ENCODE measurements around the gene SLC39A7. TPM values are rescaled to one million over a fixed set of nuclear protein-coding genes. Genes with fewer than 3 reads are reported as not detected.

SLC39A7 gene
- total and polyA plus RNA-seq, 2 of the 13 experiments (the other 11 are each of a cell fraction or from before 2014, with no cell fraction given), result 142 to 229 TPM

DNA sequence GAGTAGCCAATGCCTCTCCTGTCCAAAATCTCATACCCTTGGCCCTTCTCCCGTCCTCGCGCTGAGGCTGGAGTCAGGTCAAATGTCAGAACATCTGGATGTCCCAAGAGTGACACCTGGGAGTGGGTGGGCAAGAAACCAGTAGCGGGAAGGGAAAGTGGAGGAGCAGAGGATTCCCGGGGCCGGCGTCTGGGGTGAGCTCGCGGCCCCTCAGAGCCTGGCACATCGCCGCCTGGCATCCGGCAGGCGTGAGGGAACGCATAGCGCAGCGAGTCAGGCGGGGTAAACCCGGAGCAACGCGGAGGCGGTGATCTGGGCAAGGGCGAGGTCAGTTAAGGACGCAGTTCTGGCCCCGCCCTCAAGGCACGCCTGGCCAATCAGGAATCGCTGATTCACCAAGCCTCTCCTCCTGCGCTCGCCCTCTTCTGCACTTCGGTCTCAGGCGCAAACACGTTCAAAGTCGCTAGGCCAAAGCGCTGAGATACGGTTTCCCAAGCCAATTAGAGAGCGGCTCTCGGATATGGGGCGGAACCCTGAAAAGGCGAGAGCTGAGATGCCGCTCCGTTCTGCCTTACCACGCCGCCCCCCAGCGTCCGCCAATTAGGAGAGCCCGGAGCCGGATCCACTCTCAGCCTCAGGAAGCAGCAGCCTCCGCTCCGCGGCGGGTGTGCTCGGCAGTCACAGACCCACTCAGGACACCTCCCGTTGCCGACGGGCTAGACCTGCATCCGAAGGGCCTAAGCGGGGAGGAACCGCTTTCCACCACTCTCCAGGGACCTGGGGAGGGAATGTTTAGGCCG is 48.5 kb downstream of the SLC39A7 start (continued):
- TF ChIP-seq, protein P1, sequence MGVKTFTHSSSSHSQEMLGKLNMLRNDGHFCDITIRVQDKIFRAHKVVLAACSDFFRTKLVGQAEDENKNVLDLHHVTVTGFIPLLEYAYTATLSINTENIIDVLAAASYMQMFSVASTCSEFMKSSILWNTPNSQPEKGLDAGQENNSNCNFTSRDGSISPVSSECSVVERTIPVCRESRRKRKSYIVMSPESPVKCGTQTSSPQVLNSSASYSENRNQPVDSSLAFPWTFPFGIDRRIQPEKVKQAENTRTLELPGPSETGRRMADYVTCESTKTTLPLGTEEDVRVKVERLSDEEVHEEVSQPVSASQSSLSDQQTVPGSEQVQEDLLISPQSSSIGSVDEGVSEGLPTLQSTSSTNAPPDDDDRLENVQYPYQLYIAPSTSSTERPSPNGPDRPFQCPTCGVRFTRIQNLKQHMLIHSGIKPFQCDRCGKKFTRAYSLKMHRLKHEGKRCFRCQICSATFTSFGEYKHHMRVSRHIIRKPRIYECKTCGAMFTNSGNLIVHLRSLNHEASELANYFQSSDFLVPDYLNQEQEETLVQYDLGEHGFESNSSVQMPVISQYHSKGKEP (CRISPR knock-in tag; IDR thresholded peaks at IDR 0.05), result no peak
- TF ChIP-seq TBX3 (IDR thresholded peaks at IDR 0.05; ENCODE audit: borderline replicate concordance) (peak; percentile 52; the same call in 1 of the 2 replicates), KAT7 (CRISPR knock-in tag; IDR thresholded peaks at IDR 0.05; ENCODE audit: borderline replicate concordance) (peak; percentile 78), CENPX (CRISPR knock-in tag; IDR thresholded peaks at IDR 0.05) (no peak), ZNF577 (CRISPR knock-in tag; IDR thresholded peaks at IDR 0.05; ENCODE audit: borderline replicate concordance, low read depth) (no peak), CCAR2 (optimal IDR thresholded peaks at IDR 0.05; ENCODE audit: low read depth, low read length) (no peak), YEATS4 (CRISPR knock-in tag; IDR thresholded peaks at IDR 0.05; ENCODE audit: borderline replicate concordance) (peak; percentile 62; the same call in 1 of the 2 replicates), SP1 (IDR thresholded peaks at IDR 0.05) (no peak), SP1 (CRISPR knock-in tag; IDR thresholded peaks at IDR 0.05) (peak; percentile 93), MYC (CRISPR knock-in tag; IDR thresholded peaks at IDR 0.05; ENCODE audit: borderline replicate concordance) (peak; percentile 35; the same call in 1 of the 2 replicates), ZNF747 (CRISPR knock-in tag; IDR thresholded peaks at IDR 0.05; ENCODE audit: borderline replicate concordance) (peak; percentile 19; the same call in 1 of the 2 replicates), ZNF605 (CRISPR knock-in tag; IDR thresholded peaks at IDR 0.05) (peak; percentile 90), SATB2 (CRISPR knock-in tag; IDR thresholded peaks at IDR 0.05) (no peak), ZSCAN21 (CRISPR knock-in tag; IDR thresholded peaks at IDR 0.05; ENCODE audit: borderline replicate concordance) (no peak; the same call in 1 of the 2 replicates)
- TF ChIP-seq, protein P2, sequence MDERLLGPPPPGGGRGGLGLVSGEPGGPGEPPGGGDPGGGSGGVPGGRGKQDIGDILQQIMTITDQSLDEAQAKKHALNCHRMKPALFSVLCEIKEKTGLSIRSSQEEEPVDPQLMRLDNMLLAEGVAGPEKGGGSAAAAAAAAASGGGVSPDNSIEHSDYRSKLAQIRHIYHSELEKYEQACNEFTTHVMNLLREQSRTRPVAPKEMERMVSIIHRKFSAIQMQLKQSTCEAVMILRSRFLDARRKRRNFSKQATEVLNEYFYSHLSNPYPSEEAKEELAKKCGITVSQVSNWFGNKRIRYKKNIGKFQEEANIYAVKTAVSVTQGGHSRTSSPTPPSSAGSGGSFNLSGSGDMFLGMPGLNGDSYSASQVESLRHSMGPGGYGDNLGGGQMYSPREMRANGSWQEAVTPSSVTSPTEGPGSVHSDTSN (CRISPR knock-in tag; IDR thresholded peaks at IDR 0.05), result peak; percentile 83
- TF ChIP-seq, protein P3, sequence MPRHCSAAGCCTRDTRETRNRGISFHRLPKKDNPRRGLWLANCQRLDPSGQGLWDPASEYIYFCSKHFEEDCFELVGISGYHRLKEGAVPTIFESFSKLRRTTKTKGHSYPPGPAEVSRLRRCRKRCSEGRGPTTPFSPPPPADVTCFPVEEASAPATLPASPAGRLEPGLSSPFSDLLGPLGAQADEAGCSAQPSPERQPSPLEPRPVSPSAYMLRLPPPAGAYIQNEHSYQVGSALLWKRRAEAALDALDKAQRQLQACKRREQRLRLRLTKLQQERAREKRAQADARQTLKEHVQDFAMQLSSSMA (CRISPR knock-in tag; IDR thresholded peaks at IDR 0.05), result 0 out of 2 replicates have a peak, but pooled peaks have one; percentile 56
- TF ChIP-seq, protein P4, sequence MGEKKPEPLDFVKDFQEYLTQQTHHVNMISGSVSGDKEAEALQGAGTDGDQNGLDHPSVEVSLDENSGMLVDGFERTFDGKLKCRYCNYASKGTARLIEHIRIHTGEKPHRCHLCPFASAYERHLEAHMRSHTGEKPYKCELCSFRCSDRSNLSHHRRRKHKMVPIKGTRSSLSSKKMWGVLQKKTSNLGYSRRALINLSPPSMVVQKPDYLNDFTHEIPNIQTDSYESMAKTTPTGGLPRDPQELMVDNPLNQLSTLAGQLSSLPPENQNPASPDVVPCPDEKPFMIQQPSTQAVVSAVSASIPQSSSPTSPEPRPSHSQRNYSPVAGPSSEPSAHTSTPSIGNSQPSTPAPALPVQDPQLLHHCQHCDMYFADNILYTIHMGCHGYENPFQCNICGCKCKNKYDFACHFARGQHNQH (CRISPR knock-in tag; IDR thresholded peaks at IDR 0.05), result peak; percentile 69
- TF ChIP-seq, protein P5, sequence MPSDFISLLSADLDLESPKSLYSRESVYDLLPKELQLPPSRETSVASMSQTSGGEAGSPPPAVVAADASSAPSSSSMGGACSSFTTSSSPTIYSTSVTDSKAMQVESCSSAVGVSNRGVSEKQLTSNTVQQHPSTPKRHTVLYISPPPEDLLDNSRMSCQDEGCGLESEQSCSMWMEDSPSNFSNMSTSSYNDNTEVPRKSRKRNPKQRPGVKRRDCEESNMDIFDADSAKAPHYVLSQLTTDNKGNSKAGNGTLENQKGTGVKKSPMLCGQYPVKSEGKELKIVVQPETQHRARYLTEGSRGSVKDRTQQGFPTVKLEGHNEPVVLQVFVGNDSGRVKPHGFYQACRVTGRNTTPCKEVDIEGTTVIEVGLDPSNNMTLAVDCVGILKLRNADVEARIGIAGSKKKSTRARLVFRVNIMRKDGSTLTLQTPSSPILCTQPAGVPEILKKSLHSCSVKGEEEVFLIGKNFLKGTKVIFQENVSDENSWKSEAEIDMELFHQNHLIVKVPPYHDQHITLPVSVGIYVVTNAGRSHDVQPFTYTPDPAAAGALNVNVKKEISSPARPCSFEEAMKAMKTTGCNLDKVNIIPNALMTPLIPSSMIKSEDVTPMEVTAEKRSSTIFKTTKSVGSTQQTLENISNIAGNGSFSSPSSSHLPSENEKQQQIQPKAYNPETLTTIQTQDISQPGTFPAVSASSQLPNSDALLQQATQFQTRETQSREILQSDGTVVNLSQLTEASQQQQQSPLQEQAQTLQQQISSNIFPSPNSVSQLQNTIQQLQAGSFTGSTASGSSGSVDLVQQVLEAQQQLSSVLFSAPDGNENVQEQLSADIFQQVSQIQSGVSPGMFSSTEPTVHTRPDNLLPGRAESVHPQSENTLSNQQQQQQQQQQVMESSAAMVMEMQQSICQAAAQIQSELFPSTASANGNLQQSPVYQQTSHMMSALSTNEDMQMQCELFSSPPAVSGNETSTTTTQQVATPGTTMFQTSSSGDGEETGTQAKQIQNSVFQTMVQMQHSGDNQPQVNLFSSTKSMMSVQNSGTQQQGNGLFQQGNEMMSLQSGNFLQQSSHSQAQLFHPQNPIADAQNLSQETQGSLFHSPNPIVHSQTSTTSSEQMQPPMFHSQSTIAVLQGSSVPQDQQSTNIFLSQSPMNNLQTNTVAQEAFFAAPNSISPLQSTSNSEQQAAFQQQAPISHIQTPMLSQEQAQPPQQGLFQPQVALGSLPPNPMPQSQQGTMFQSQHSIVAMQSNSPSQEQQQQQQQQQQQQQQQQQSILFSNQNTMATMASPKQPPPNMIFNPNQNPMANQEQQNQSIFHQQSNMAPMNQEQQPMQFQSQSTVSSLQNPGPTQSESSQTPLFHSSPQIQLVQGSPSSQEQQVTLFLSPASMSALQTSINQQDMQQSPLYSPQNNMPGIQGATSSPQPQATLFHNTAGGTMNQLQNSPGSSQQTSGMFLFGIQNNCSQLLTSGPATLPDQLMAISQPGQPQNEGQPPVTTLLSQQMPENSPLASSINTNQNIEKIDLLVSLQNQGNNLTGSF (CRISPR knock-in tag; IDR thresholded peaks at IDR 0.05), result 0 out of 2 replicates have a peak, but pooled peaks have one; percentile 24
- TF ChIP-seq, protein P6, sequence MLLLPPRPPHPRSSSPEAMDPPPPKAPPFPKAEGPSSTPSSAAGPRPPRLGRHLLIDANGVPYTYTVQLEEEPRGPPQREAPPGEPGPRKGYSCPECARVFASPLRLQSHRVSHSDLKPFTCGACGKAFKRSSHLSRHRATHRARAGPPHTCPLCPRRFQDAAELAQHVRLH (CRISPR knock-in tag; IDR thresholded peaks at IDR 0.05; ENCODE audit: borderline replicate concordance, low read depth), result peak; percentile 86
